NK-92 (cell line): Measurements from ENCODE around the gene PEAK1.
"Not testable (repeated sequence)": the region's sequence is repeated elsewhere in the genome, so short reads cannot be mapped to it uniquely, and the experiment has no call there.

ENCODE experiments used
- DNase-seq: peaks from one replicate; lab custom pipeline; 2025; ENCODE audit not compliant: unreplicated experiment; lab: John Stamatoyannopoulos, UW

The PEAK1 gene

GRCh38 chr15:77183066-77183465 is 236.8 kb downstream of the PEAK1 start:
- DNase-seq: no peak

- no peak for DNase-seq
These were observed 238.4 kb downstream of the PEAK1 start for GRCh38 chr15:77181305-77182074.

GRCh38 chr15:77180757-77181156 is 239.1 kb downstream of the PEAK1 start:
- no peak for DNase-seq

- no peak for DNase-seq
These were observed 239.6 kb downstream of the PEAK1 start for GRCh38 chr15:77180270-77180669.

GRCh38 chr15:77179541-77179998 is 240.3 kb downstream of the PEAK1 start:
- no peak for DNase-seq

GRCh38 chr15:77178411-77178810 is 241.5 kb downstream of the PEAK1 start:
- DNase-seq: no peak

GRCh38 chr15:77176148-77176547 is 243.8 kb downstream of the PEAK1 start:
- DNase-seq: not testable (repeated sequence)

- no peak for DNase-seq
These were observed 246.4 kb downstream of the PEAK1 start for GRCh38 chr15:77173487-77173886.

GRCh38 chr15:77171221-77171967 is 248.5 kb downstream of the PEAK1 start:
- DNase-seq: no peak

- no peak for DNase-seq
These were observed 251.3 kb downstream of the PEAK1 start for GRCh38 chr15:77168616-77169015.

GRCh38 chr15:77168141-77168540 is 251.8 kb downstream of the PEAK1 start:
- no peak for DNase-seq

GRCh38 chr15:77167406-77167805 is 252.5 kb downstream of the PEAK1 start:
- DNase-seq: no peak

- DNase-seq: no peak
These were observed 256.0 kb downstream of the PEAK1 start for GRCh38 chr15:77163781-77164384.

- no peak for DNase-seq
These were observed 256.9 kb downstream of the PEAK1 start for GRCh38 chr15:77162872-77163633.

GRCh38 chr15:77160562-77161478 is 259.1 kb downstream of the PEAK1 start:
- DNase-seq: no peak

- not testable (repeated sequence) for DNase-seq
These were observed 263.9 kb downstream of the PEAK1 start for GRCh38 chr15:77156000-77156399.

GRCh38 chr15:77148191-77148590 is 271.7 kb downstream of the PEAK1 start:
- DNase-seq: no peak

- DNase-seq: no peak
These were observed 274.5 kb downstream of the PEAK1 start for GRCh38 chr15:77145370-77145769.

- no peak for DNase-seq
These were observed 275.3 kb downstream of the PEAK1 start for GRCh38 chr15:77144492-77145070.

GRCh38 chr15:77144026-77144425 is 275.9 kb downstream of the PEAK1 start:
- no peak for DNase-seq
